ENCODE data around the gene SPOP. TPM values are rescaled to one million over a fixed set of nuclear protein-coding genes. Genes with fewer than 3 reads are reported as not detected.

The SPOP gene
- total RNA-seq, 1 experiment from 2014 or later: 58.0 TPM

DNA sequence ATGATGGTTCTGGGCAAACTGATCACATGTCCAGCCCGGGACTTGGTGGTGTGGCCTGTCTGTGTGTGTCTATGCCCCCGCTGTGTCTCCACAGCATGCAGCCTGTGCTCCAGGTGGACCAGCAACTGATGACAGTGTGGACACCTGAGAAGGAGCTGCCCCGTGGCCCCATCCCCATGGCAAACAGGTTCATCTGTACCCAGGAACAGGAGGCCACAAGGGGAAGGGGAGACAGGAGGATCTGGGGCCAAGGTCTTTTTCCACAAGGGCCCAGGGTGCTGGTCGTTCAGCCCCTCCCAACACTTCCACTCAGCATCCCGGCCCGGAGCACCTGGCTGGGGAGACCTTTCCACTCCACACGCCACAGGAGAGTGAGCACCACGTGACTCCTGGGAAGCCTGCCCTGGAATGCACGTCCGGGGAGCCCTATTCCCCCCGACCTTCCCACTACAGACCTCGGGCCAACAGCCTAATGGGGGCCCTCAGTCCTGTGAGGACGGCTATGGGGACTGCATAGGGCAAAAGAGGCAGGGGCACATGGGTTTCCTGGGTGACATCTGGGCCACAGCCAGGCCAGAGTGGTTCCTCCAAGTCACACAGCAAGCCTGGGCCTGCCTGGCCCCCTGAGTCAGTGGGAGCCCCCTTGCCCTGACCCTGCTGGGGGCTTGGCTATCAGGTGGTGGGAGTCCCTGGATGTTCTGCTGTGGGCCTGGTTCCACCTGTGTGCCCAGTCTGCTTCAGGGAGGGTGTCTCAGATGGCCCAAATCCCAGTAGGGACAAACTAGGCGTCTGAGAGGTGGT, 123.0 kb downstream of the SPOP start:
- POLR2A ChIA-PET: no interaction called here
- Histone ChIP-seq H3K9me3 (ENCODE audit: control insufficient read depth, insufficient read depth, low read depth, low read length) (no peaks in the 10 kb centered on the region), H3K4me3 (ENCODE audit: low read depth in 2 of 2, low read length in 2 of 2) (no peak overlapping the region), H3K36me3 (ENCODE audit: control insufficient read depth, insufficient read depth, low read length) (no peaks in the 10 kb centered on the region), H3K27ac (ENCODE audit: low read length) (no peak overlapping the region), H3K27me3 (ENCODE audit: control insufficient read depth, insufficient read depth, low read length) (no peaks in the 10 kb centered on the region), H3K4me1 (ENCODE audit: control insufficient read depth, insufficient read depth, low read length) (peaks cover 4% of the 10 kb centered on the region; the same call in 1 of the 2 replicates)
- TF ChIP-seq, protein P1, sequence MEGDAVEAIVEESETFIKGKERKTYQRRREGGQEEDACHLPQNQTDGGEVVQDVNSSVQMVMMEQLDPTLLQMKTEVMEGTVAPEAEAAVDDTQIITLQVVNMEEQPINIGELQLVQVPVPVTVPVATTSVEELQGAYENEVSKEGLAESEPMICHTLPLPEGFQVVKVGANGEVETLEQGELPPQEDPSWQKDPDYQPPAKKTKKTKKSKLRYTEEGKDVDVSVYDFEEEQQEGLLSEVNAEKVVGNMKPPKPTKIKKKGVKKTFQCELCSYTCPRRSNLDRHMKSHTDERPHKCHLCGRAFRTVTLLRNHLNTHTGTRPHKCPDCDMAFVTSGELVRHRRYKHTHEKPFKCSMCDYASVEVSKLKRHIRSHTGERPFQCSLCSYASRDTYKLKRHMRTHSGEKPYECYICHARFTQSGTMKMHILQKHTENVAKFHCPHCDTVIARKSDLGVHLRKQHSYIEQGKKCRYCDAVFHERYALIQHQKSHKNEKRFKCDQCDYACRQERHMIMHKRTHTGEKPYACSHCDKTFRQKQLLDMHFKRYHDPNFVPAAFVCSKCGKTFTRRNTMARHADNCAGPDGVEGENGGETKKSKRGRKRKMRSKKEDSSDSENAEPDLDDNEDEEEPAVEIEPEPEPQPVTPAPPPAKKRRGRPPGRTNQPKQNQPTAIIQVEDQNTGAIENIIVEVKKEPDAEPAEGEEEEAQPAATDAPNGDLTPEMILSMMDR (IDR thresholded peaks at IDR 0.05): no peak
- TF ChIP-seq SIN3A (IDR thresholded peaks at IDR 0.05; ENCODE audit: borderline replicate concordance, insufficient read depth, low read depth, low read length) (no peak), TCF7L2 (IDR thresholded peaks at IDR 0.05; ENCODE audit: low read depth, low read length) (no peak), POLR2AphosphoS5 (IDR thresholded peaks at IDR 0.05; ENCODE audit: low read depth, low read length) (no peak)
- TF ChIP-seq, protein P2, sequence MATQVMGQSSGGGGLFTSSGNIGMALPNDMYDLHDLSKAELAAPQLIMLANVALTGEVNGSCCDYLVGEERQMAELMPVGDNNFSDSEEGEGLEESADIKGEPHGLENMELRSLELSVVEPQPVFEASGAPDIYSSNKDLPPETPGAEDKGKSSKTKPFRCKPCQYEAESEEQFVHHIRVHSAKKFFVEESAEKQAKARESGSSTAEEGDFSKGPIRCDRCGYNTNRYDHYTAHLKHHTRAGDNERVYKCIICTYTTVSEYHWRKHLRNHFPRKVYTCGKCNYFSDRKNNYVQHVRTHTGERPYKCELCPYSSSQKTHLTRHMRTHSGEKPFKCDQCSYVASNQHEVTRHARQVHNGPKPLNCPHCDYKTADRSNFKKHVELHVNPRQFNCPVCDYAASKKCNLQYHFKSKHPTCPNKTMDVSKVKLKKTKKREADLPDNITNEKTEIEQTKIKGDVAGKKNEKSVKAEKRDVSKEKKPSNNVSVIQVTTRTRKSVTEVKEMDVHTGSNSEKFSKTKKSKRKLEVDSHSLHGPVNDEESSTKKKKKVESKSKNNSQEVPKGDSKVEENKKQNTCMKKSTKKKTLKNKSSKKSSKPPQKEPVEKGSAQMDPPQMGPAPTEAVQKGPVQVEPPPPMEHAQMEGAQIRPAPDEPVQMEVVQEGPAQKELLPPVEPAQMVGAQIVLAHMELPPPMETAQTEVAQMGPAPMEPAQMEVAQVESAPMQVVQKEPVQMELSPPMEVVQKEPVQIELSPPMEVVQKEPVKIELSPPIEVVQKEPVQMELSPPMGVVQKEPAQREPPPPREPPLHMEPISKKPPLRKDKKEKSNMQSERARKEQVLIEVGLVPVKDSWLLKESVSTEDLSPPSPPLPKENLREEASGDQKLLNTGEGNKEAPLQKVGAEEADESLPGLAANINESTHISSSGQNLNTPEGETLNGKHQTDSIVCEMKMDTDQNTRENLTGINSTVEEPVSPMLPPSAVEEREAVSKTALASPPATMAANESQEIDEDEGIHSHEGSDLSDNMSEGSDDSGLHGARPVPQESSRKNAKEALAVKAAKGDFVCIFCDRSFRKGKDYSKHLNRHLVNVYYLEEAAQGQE (IDR thresholded peaks at IDR 0.05; ENCODE audit: insufficient read depth in 1 of 2, low read depth in 2 of 2, low read length in 1 of 2): no peak
- no TSS peak for BruUV-seq (replicated peaks)
- ATAC-seq (no peak), DNase-seq (ENCODE audit: low read depth, low spot score) (no peak)
- CTCF ChIA-PET: interaction anchor here (0.6 to 2.1 kb wide), 5 partner anchors 11 to 141 kb away, joined by 3 to 16 read pairs (median 3); partner anchors contain the start of gene PHB1
- in situ Hi-C loops (cut with HindIII; ENCODE audit: low pct_unique_long_range_greater_than_20kb, low sequenced_read_pairs) (no loop called here), intact Hi-C loops (cut with micrococcal nuclease; ENCODE audit: unreplicated experiment) (loop anchor here (5.0 kb wide), 1 partner anchor 58 kb away; the partner anchor contains the start of gene NGFR)

GRCh38 chr17:49553676-49554335, 124.1 kb downstream of the SPOP start:
- DNase-seq (ENCODE audit: low read depth, low spot score) (no peak), ATAC-seq (no peak)
- ChIA-PET CTCF (interaction anchor here (0.5 kb wide), 1 partner anchor 143 kb away, joined by 4 read pairs; no protein-coding TSS in a partner anchor), POLR2A (no interaction called here)
- no peaks in the 10 kb centered on the region for H3K36me3 ChIP-seq (ENCODE audit: control insufficient read depth, insufficient read depth, low read length)
- no peaks in the 10 kb centered on the region for H3K27me3 ChIP-seq (ENCODE audit: control insufficient read depth, insufficient read depth, low read length)
- no peak overlapping the region for H3K4me3 ChIP-seq (ENCODE audit: low read depth in 2 of 2, low read length in 2 of 2)
- intact Hi-C loops (cut with micrococcal nuclease; ENCODE audit: unreplicated experiment): loop anchor here (5.0 kb wide), 1 partner anchor 57 kb away; the partner anchor contains the start of gene NGFR
- peaks cover 4% of the 10 kb centered on the region; the same call in 1 of the 2 replicates for H3K4me1 ChIP-seq (ENCODE audit: control insufficient read depth, insufficient read depth, low read length)
- no peak for TF ChIP-seq TCF7L2 (IDR thresholded peaks at IDR 0.05; ENCODE audit: low read depth, low read length)
- TF ChIP-seq, protein P2 (IDR thresholded peaks at IDR 0.05; ENCODE audit: insufficient read depth in 1 of 2, low read depth in 2 of 2, low read length in 1 of 2): no peak
- TF ChIP-seq, protein P1 (IDR thresholded peaks at IDR 0.05): no peak
- no peak for TF ChIP-seq SIN3A (IDR thresholded peaks at IDR 0.05; ENCODE audit: borderline replicate concordance, insufficient read depth, low read depth, low read length)
- no peak for TF ChIP-seq POLR2AphosphoS5 (IDR thresholded peaks at IDR 0.05; ENCODE audit: low read depth, low read length)
- in situ Hi-C loops (cut with HindIII; ENCODE audit: low pct_unique_long_range_greater_than_20kb, low sequenced_read_pairs): no loop called here
- no peaks in the 10 kb centered on the region for H3K9me3 ChIP-seq (ENCODE audit: control insufficient read depth, insufficient read depth, low read depth, low read length)
- no TSS peak for BruUV-seq (replicated peaks)
- H3K27ac ChIP-seq (ENCODE audit: low read length): no peak overlapping the region
